ENCODE results near the gene RARB.

DNA sequence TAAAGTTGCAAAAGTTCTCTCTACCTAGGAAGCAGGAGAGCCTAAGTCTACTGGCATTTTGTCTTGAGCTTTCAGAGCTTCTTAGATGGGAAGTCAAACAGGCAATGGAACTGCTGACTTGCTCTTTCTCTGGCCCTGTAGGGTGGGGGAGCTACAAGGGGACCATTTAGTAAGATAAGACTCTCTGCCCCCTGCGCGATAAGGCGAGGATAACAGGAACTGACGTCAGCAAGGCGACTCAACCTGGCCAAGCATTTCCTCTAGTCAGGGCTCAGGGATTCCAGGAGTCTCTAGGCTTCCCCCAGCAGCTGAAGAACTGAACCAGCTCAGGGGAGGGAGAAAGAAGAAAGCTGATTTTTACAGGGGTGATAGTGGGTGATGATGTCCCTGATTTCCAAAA, 5.8 kb downstream of the RARB start:
- TF ChIP-seq, protein P1, sequence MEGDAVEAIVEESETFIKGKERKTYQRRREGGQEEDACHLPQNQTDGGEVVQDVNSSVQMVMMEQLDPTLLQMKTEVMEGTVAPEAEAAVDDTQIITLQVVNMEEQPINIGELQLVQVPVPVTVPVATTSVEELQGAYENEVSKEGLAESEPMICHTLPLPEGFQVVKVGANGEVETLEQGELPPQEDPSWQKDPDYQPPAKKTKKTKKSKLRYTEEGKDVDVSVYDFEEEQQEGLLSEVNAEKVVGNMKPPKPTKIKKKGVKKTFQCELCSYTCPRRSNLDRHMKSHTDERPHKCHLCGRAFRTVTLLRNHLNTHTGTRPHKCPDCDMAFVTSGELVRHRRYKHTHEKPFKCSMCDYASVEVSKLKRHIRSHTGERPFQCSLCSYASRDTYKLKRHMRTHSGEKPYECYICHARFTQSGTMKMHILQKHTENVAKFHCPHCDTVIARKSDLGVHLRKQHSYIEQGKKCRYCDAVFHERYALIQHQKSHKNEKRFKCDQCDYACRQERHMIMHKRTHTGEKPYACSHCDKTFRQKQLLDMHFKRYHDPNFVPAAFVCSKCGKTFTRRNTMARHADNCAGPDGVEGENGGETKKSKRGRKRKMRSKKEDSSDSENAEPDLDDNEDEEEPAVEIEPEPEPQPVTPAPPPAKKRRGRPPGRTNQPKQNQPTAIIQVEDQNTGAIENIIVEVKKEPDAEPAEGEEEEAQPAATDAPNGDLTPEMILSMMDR (conservative IDR thresholded peaks at IDR 0.05; ENCODE audit: low read depth, low read length) = no peak
- no peak for TF ChIP-seq EZH2 (IDR thresholded peaks at IDR 0.05; ENCODE audit: borderline replicate concordance, low read depth, low read length, poor library complexity, severe bottlenecking)
